ENCODE measurements around the gene PPIP5K1.
"Not testable (repeated sequence)": the region's sequence is repeated elsewhere in the genome, so short reads cannot be mapped to it uniquely, and the experiment has no call there.

The PPIP5K1 gene

GRCh38 chr15:43544266-43544665, 45.7 kb downstream of the PPIP5K1 start:
- no peaks in the 10 kb centered on the region for H3K27me3 ChIP-seq (ENCODE audit: control insufficient read depth, insufficient read depth, low read length)
- no peak overlapping the region for H3K27ac ChIP-seq (ENCODE audit: low read depth, low read length)
- H3K9ac ChIP-seq (ENCODE audit: low read depth, low read length), result no peak overlapping the region
- H3K9me3 ChIP-seq (ENCODE audit: control insufficient read depth, insufficient read depth, low read length), result peaks cover 4% of the 10 kb centered on the region; the same call in 1 of the 2 replicates
- no peak overlapping the region for H3K4me3 ChIP-seq (ENCODE audit: low read depth, low read length)
- H3K36me3 ChIP-seq (ENCODE audit: control insufficient read depth, insufficient read depth, low read length), result no peaks in the 10 kb centered on the region
- H3K4me1 ChIP-seq (ENCODE audit: control insufficient read depth, insufficient read depth, low read length), result no peaks in the 10 kb centered on the region

GRCh38 chr15:43541785-43542184, 48.2 kb downstream of the PPIP5K1 start:
- Histone ChIP-seq H3K9me3 (ENCODE audit: control insufficient read depth, insufficient read depth, low read length) (peaks cover 4% of the 10 kb centered on the region; the same call in 1 of the 2 replicates), H3K4me3 (ENCODE audit: low read depth, low read length) (no peak overlapping the region), H3K9ac (ENCODE audit: low read depth, low read length) (no peak overlapping the region), H3K27ac (ENCODE audit: low read depth, low read length) (no peak overlapping the region), H3K27me3 (ENCODE audit: control insufficient read depth, insufficient read depth, low read length) (no peaks in the 10 kb centered on the region), H3K36me3 (ENCODE audit: control insufficient read depth, insufficient read depth, low read length) (no peaks in the 10 kb centered on the region), H3K4me1 (ENCODE audit: control insufficient read depth, insufficient read depth, low read length) (no peaks in the 10 kb centered on the region)

- Histone ChIP-seq H3K4me1 (ENCODE audit: control insufficient read depth, insufficient read depth, low read length) (no peaks in the 10 kb centered on the region), H3K27ac (ENCODE audit: low read depth, low read length) (no peak overlapping the region), H3K4me3 (ENCODE audit: low read depth, low read length) (no peak overlapping the region), H3K9ac (ENCODE audit: low read depth, low read length) (no peak overlapping the region), H3K27me3 (ENCODE audit: control insufficient read depth, insufficient read depth, low read length) (no peaks in the 10 kb centered on the region), H3K36me3 (ENCODE audit: control insufficient read depth, insufficient read depth, low read length) (0 out of 2 replicates have a peak, but pooled peaks cover 2% of the 10 kb centered on the region), H3K9me3 (ENCODE audit: control insufficient read depth, insufficient read depth, low read length) (no peaks in the 10 kb centered on the region)
Observed at GRCh38 chr15:43538091-43538490, 51.9 kb downstream of the PPIP5K1 start.

- Histone ChIP-seq H3K4me3 (ENCODE audit: low read depth, low read length) (no peak overlapping the region), H3K27ac (ENCODE audit: low read depth, low read length) (no peak overlapping the region), H3K27me3 (ENCODE audit: control insufficient read depth, insufficient read depth, low read length) (no peaks in the 10 kb centered on the region), H3K9ac (ENCODE audit: low read depth, low read length) (no peak overlapping the region), H3K36me3 (ENCODE audit: control insufficient read depth, insufficient read depth, low read length) (0 out of 2 replicates have a peak, but pooled peaks cover 2% of the 10 kb centered on the region), H3K9me3 (ENCODE audit: control insufficient read depth, insufficient read depth, low read length) (no peaks in the 10 kb centered on the region), H3K4me1 (ENCODE audit: control insufficient read depth, insufficient read depth, low read length) (peaks cover 19% of the 10 kb centered on the region)
Observed at GRCh38 chr15:43534897-43535296, 55.1 kb downstream of the PPIP5K1 start.

- H3K36me3 ChIP-seq (ENCODE audit: control insufficient read depth, insufficient read depth, low read length); H3K9me3 ChIP-seq (ENCODE audit: control insufficient read depth, insufficient read depth, low read length): not testable (repeated sequence)
- H3K4me1 ChIP-seq (ENCODE audit: control insufficient read depth, insufficient read depth, low read length), result peaks cover 19% of the 10 kb centered on the region
Observed at GRCh38 chr15:43532826-43533225, 57.2 kb downstream of the PPIP5K1 start.

GRCh38 chr15:43531018-43531670, 58.9 kb downstream of the PPIP5K1 start:
- Histone ChIP-seq H3K36me3 (ENCODE audit: control insufficient read depth, insufficient read depth, low read length) (0 out of 2 replicates have a peak, but pooled peaks cover 2% of the 10 kb centered on the region), H3K27ac (ENCODE audit: low read depth, low read length) (no peak overlapping the region), H3K4me3 (ENCODE audit: low read depth, low read length) (no peak overlapping the region), H3K9me3 (ENCODE audit: control insufficient read depth, insufficient read depth, low read length) (no peaks in the 10 kb centered on the region), H3K27me3 (ENCODE audit: control insufficient read depth, insufficient read depth, low read length) (no peaks in the 10 kb centered on the region), H3K9ac (ENCODE audit: low read depth, low read length) (no peak overlapping the region), H3K4me1 (ENCODE audit: control insufficient read depth, insufficient read depth, low read length) (peaks cover 19% of the 10 kb centered on the region)

More at GRCh38 chr15:43532826-43533225, 57.2 kb downstream of the PPIP5K1 start:
- not testable (repeated sequence) for H3K27me3 ChIP-seq (ENCODE audit: control insufficient read depth, insufficient read depth, low read length); H3K4me3 ChIP-seq (ENCODE audit: low read depth, low read length); H3K27ac ChIP-seq (ENCODE audit: low read depth, low read length); H3K9ac ChIP-seq (ENCODE audit: low read depth, low read length)

GRCh38 chr15:43529587-43530345, 60.2 kb downstream of the PPIP5K1 start:
- H3K9me3 ChIP-seq (ENCODE audit: control insufficient read depth, insufficient read depth, low read length), result no peaks in the 10 kb centered on the region
- H3K27me3 ChIP-seq (ENCODE audit: control insufficient read depth, insufficient read depth, low read length), result no peaks in the 10 kb centered on the region
- H3K36me3 ChIP-seq (ENCODE audit: control insufficient read depth, insufficient read depth, low read length), result 0 out of 2 replicates have a peak, but pooled peaks cover 2% of the 10 kb centered on the region
- no peak overlapping the region for H3K27ac ChIP-seq (ENCODE audit: low read depth, low read length)
- H3K4me3 ChIP-seq (ENCODE audit: low read depth, low read length), result no peak overlapping the region
- peaks cover 19% of the 10 kb centered on the region for H3K4me1 ChIP-seq (ENCODE audit: control insufficient read depth, insufficient read depth, low read length)
- H3K9ac ChIP-seq (ENCODE audit: low read depth, low read length), result no peak overlapping the region

GRCh38 chr15:43529141-43529540, 60.9 kb downstream of the PPIP5K1 start:
- 0 out of 2 replicates have a peak, but pooled peaks cover under 1% of the 10 kb centered on the region for H3K36me3 ChIP-seq (ENCODE audit: control insufficient read depth, insufficient read depth, low read length)
- no peak overlapping the region for H3K4me3 ChIP-seq (ENCODE audit: low read depth, low read length)
- no peak overlapping the region for H3K9ac ChIP-seq (ENCODE audit: low read depth, low read length)
- H3K4me1 ChIP-seq (ENCODE audit: control insufficient read depth, insufficient read depth, low read length), result peaks cover 19% of the 10 kb centered on the region
- H3K27me3 ChIP-seq (ENCODE audit: control insufficient read depth, insufficient read depth, low read length), result no peaks in the 10 kb centered on the region
- no peak overlapping the region for H3K27ac ChIP-seq (ENCODE audit: low read depth, low read length)
- H3K9me3 ChIP-seq (ENCODE audit: control insufficient read depth, insufficient read depth, low read length), result no peaks in the 10 kb centered on the region

GRCh38 chr15:43528542-43529007, 61.4 kb downstream of the PPIP5K1 start:
- H3K4me3 ChIP-seq (ENCODE audit: low read depth, low read length), result no peak overlapping the region
- H3K9ac ChIP-seq (ENCODE audit: low read depth, low read length), result no peak overlapping the region
- H3K27ac ChIP-seq (ENCODE audit: low read depth, low read length), result no peak overlapping the region
- no peaks in the 10 kb centered on the region for H3K27me3 ChIP-seq (ENCODE audit: control insufficient read depth, insufficient read depth, low read length)
- H3K4me1 ChIP-seq (ENCODE audit: control insufficient read depth, insufficient read depth, low read length), result peaks cover 19% of the 10 kb centered on the region
- no peaks in the 10 kb centered on the region for H3K36me3 ChIP-seq (ENCODE audit: control insufficient read depth, insufficient read depth, low read length)
- no peaks in the 10 kb centered on the region for H3K9me3 ChIP-seq (ENCODE audit: control insufficient read depth, insufficient read depth, low read length)

GRCh38 chr15:43527802-43528541, 62.0 kb downstream of the PPIP5K1 start:
- Histone ChIP-seq H3K36me3 (ENCODE audit: control insufficient read depth, insufficient read depth, low read length) (no peaks in the 10 kb centered on the region), H3K27me3 (ENCODE audit: control insufficient read depth, insufficient read depth, low read length) (no peaks in the 10 kb centered on the region), H3K4me1 (ENCODE audit: control insufficient read depth, insufficient read depth, low read length) (peaks cover 19% of the 10 kb centered on the region), H3K9me3 (ENCODE audit: control insufficient read depth, insufficient read depth, low read length) (no peaks in the 10 kb centered on the region), H3K9ac (ENCODE audit: low read depth, low read length) (no peak overlapping the region), H3K4me3 (ENCODE audit: low read depth, low read length) (no peak overlapping the region), H3K27ac (ENCODE audit: low read depth, low read length) (no peak overlapping the region)

All from HUES48 (cell line).